ENCODE results near the gene NEK1.

GRCh38 chr4:169437299-169438047 is 174.9 kb downstream of the NEK1 start:
- TF ChIP-seq CTCF (IDR thresholded peaks at IDR 0.05) = no peak
- TF ChIP-seq POLR2AphosphoS5 (IDR thresholded peaks at IDR 0.05; ENCODE audit: low read depth, low read length) = no peak
- no peak for TF ChIP-seq USF2 (IDR thresholded peaks at IDR 0.05; ENCODE audit: borderline replicate concordance, low read depth, low read length)
- no peak for TF ChIP-seq MAX (IDR thresholded peaks at IDR 0.05; ENCODE audit: low read depth)
- TF ChIP-seq SIN3A (IDR thresholded peaks at IDR 0.05; ENCODE audit: borderline replicate concordance, low read depth, low read length) = no peak
- TF ChIP-seq REST (IDR thresholded peaks at IDR 0.05; ENCODE audit: low read depth, low read length) = no peak
- no peak for TF ChIP-seq USF1 (IDR thresholded peaks at IDR 0.05; ENCODE audit: borderline replicate concordance, low read depth)
- TF ChIP-seq GABPA (IDR thresholded peaks at IDR 0.05; ENCODE audit: low read depth) = no peak
